TTC549 (cell line): Measurements from ENCODE around the gene SEMA3E.
A peak's percentile ranks its signal among the peaks of the same experiment; 100 is the strongest.

Source experiments
- FAIRE-seq: peaks from 2 replicates; lab custom pipeline; 2012; peaks lifted over from hg19 to GRCh38; lab: Jason Lieb, UNC

The SEMA3E gene

DNA sequence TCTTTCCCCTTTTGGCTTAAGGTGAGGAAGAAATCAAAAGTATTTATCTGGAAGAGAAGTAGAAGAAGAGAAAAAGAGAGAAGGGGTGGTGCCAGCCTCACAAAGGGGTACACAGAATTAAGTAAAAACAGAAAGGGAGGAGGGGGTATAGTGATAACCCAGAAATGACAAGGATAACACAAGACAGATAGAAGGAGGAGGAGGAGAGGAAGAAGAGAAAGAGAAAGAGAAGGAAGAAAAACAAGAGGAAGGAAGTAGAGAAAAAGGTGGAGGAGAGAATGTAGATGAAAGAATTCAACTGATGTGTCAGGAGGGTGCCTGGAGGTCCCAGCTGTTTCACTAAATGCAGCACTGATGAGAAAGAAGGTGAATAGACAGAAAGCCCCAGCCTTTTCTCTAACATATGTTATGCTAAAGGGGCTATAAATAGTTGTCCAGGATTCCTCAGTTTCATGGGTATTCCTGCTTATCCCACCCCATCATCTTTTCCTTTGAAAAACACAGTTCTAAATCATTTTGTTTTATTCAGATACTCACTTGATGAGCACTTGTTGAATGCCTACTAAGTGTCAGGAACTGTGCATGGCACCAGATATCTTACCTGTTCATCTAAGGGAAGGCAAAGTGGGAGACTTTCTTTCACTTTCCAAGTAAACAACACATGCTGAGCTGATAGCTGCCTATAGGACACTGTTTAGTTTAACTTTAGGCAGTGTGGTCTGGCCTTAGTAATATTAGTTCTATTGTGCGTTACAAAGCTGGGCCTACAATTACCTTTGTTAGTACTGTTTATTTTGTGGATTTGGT, 8.0 kb downstream of the SEMA3E start:
- no peak for FAIRE-seq

DNA sequence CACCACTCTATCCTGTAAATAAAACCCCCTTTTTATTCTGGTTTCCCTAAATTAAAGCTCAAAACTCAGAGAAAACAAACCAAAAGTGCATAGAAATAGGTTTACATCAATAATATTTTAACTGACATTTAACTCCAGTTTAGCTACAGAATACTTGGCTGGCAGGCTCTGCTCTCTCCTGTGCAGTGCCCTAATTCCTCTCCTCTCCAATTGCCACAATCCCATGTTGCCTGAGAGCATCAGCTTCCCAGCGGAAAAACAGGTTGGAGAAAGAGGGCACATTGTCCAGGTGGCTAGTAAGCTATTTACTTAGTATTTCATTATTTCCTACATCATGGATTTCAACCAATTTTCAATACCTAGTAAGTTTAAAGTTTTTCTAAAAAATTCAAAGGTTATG, 8.7 kb downstream of the SEMA3E start:
- no peak for FAIRE-seq

DNA sequence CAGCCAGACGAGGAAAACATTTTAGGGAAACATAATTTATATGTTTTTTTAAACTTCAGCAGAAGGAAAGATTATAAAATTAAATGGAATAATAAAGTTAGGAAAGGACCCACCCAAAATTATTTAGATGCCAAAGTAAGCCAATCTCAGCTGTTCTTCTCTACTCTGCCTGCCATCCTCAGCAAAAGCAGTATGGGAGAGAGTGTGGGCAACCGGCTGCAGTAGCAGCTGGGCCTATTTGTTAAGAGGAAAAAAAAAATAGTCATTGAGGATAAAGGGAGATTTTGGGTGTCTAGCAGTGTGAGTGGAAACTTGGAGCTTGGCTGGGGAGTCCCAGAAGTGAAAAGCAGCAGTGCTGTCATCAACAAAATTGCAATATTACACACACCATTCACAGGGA, 15.4 kb downstream of the SEMA3E start:
- no peak for FAIRE-seq

DNA sequence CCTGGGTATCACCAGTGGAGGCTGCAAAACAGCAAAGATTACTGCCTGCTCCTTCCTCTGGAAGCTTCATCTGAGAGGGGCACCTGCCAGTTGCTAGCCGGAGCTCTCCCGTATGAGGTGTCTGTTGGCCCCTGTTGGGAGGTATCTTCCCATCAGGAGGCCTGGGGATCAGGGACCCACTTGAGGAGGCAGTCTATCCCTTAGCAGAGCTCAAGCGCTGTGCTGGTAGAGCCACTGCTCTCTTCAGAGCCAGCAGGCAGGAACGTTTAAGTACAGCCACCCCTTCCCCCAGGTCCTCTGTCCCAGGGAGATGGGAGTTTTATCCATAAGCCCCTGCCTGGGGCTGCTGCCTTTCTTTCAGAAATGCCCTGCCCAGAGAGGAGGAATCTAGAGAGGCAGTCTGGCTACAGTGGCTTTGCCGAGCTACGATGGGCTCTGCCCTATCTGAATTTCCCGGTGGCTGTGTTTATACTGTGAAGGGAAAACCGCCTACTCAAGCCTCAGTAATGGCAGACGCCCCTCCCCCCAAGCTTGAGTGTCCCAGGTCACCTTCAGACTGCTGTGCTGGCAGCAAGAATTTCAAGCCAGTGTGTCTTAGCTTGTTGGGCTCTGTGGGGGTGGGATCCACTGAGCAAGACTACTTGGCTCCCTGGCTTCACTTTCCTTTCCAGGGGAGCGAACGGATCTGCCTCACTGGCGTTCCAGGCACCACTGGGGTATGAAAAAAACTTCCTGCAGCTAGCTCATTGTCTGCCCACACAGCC, 19.6 kb downstream of the SEMA3E start:
- no peak for FAIRE-seq

DNA sequence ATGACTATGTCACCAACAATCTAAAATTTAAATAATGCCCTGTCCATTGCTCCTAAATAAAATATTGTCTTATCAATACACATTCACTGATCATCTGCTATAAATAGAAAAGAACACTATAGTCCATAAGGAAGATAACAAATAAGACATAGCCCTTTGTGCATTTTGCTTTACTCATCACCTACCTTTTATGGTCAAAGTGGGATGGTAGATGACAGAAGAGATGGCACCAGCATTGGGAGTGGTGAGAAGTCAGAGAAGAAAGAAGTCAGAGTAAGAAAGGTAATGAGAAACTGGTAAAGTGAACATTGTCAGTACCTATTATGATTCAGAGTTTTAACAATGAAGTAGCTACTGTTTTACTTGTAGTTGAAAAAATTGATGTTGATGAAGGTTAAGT, 31.1 kb downstream of the SEMA3E start:
- FAIRE-seq: no peak

DNA sequence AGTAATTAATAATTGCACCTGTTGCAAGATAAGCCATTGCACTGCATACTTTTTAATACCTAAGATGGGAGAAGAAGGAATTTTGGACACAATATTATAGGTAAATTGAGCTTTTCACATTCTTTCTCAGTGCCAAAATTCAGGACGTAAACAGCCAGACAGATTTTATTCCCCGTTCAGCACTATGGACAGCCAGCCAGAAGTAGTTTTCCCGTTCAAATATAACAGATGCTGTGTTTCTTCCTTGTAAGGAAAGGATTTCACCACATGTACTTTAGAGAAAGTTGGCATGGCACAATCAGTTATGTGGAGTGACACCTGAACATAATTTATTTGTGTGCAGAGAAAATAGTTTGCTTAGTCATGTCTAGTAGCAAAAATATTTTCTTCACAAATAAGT, 34.8 kb downstream of the SEMA3E start:
- no peak for FAIRE-seq

DNA sequence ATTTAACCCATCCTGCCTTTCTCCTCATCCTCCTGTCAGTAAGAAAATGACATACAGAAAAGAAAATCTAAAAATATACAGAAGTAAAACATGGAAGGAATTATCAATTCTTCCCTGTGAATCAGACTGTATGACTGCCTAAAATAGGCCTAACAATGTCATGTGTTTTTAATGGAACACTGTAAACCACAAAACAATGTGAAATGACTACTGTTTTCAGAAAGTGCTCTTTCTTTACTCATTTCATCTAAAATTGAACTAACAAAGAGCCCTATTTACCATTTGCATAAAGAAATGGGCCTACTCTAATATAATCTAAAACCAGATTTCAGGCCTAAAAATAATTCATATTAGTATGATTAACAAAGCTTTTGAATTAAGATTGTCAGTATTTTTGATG, 35.7 kb downstream of the SEMA3E start:
- FAIRE-seq: no peak

DNA sequence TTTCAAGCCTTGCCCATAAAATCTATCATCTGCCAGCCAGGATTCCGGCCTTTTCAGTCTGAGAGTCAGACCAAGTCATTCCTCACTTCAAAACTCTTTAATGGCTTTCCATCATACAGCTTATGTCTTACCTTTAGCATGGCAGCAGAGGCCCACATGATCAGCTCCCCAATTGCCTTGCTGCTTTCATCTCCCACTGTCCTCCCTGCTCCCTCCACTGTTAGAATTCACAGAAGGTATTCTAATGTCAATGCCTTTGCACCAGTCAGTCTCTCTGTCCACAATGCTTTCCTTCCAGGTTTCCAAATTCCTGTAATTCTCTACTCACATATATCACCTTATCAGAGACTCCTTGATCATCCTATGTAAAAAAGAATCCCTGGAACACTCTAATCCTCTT, 37.2 kb downstream of the SEMA3E start:
- no peak for FAIRE-seq

DNA sequence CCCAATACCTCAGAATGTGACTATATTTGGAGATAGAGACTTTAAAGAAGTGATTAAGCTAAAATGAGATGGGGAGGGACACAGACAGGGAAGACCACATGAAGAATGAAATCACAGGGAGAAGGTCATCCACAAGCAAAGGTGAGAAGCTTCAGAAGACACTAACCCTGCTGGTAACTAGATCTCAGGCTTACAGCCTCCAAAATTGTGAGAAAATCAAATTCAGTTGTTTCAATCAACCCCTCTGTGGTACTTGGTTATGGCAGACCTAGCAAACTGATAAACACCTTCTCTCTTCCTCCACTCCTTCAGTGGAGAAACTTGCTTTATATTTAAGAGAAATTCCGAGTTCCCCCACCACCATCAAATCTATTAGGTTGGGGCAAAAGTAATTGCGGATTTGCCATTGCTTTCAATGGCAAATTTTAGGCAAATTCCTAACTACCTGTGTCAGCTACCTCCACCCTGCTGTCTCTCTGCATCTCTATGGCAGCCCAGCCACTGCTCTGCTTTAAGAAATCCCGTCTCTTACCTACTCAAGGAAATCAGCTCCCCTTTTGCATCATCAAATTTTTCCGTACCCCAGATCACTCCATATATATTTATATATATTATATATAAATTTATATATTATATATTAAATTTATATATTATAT, 38.2 kb downstream of the SEMA3E start:
- FAIRE-seq: no peak

DNA sequence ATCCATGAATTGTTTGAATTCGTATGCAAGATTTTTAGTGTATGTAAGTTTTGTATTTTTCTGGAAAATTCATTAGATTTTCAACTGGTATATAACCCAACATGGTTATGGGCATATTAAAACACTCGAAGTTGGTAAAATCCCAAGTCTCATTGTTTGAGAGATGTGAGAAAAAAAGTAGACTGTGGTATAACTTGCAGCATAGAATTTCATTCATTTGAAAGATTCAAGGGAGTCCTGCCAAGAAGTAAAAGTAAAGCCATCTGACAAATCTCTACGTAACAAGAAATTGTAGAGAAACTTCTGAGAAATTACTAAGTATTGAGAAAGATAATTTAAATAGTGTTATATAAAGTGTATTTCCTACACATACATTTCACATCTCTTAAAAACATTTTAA, 40.2 kb downstream of the SEMA3E start:
- no peak for FAIRE-seq

DNA sequence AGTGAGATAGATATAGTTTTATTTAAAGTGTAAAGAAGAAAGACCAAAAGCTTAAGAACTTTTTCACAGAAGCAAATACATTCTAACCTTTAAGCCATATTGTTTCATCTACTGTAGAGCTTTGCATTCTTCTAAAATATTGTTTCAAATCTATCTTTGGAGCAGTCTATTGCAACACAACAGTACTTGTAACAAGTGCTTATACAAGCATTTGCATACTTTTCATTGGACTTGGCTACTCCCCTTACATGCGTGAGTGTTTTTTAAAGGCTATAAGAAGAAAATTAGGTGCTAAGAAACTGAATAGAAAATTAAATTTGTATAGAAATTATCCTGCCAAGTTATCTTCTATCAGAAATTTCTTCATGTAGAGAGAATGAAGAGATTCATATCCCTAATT, 45.3 kb downstream of the SEMA3E start:
- no peak for FAIRE-seq

DNA sequence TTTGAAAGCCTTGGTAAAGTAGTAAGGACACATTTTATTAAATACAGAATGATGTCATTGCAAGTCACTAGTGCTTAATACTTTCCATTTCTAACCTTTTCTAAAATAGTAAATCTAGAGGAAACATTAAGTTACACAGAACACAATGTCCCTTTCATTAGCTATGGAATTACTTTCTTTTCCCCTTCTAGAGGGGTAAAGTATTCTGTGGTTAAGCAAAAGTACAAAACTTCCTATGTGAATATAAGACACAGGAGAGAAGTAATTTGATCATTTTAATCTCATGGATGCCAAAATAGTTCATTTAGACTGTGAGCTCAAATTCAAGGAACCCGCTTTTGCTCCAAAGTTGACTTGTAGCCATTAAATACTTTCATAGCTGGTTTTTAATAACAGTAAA, 49.8 kb downstream of the SEMA3E start:
- no peak for FAIRE-seq

DNA sequence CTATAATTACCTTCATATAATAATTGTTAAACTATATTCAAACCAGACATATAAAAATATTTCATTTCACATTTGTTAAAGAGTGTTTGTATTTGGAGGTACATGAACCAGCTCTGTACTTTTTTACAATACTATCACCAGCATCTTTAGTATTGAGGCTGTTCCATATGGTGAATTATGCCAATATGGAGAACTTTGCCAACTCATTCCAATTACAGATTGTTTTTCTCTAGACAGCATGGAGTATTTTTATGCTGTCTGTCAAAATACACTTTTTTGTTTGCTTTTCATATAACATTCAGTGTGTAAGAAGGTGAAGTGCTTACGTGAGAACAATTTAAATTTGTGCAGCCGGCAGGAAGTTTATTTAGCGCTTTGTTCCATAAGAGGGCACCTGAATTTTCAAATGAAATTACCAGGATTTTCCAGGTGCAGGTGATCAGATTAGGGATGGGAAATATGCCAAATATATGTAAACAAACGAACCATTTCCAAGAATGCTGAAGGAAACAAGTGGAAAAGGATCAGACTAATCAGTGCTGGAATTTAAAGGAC, 54.9 kb downstream of the SEMA3E start:
- no peak for FAIRE-seq

DNA sequence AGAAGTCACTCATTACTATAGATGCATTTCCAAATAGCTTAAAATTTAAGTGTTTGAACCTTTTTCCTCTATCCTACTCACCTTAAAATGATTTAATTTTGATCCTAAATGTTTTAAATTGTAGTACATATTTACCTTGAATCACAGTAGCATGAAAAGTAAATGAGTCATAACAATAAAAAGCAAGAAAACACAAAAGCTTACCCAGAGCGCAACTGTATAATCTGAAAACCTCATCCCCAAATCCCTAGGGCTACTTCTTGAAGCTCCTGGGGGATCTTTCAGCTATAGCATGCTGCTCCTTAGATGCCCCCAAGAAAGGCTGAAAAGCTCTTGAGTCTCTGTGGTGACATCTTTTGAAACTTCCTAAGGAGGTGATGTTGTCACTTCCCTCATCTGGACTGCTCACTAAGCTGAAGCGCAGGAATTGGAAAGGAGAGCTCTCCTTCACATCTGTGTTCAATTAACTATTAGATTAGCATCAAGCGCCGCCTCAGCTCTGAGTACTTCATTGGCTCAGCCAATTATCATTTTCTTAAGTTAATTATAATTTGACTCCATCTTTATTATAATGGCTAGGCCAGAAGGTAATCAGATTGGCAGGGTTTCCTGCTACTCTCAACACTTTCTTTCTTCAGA, 60.2 kb downstream of the SEMA3E start:
- FAIRE-seq: no peak

DNA sequence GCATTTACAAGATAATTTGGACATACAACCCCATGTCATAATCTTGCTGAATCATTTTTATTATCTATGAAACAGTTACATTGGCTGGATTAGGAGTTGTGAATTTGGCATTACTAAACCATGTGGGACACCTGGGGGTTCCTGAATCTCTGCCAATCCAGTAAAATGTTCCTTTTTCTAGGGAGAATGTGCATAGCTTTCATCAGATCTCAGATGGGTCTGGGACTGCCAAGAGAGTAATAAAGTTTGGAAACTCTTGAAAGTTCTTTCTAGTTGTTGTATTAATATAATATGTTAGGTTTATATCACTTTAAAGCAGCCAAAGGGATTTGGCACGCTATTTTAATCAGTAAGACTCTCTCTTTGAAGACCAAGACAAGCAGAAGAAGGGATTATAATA, 62.7 kb downstream of the SEMA3E start:
- no peak for FAIRE-seq

DNA sequence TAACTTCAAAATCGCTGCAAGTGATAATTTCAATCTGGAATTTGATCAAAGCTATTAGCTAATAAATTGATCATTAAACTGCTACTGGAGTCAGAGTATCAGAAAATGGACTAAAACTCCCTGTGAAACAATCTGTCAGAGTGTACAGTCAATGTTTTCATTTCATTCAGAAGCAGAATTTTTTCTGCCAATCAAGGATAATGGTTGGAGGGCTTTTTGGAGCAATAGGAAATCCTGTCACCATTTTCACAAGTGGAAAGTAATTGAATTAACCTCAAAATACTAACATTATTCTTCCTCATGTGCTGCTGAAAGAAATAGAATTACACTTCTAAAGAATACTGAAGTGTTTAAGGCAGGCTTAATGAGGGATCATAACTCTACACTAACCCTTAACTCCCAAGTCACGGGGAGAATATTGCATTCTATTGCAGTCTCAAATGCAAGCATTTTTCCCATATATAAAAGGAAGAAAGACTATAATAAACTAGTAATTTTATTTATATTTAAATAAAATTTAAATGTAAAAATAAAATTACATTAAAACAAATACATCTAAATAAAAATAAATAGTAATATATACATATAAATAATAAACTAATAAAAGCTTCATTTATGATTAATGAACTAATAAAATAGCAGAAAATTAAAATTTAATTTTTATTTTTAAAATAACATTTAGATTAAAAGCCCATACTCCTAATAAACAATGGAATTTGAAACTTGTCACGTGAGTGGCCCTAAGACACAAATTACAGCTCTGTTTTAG, 67.1 kb downstream of the SEMA3E start:
- peak; percentile 86 for FAIRE-seq

DNA sequence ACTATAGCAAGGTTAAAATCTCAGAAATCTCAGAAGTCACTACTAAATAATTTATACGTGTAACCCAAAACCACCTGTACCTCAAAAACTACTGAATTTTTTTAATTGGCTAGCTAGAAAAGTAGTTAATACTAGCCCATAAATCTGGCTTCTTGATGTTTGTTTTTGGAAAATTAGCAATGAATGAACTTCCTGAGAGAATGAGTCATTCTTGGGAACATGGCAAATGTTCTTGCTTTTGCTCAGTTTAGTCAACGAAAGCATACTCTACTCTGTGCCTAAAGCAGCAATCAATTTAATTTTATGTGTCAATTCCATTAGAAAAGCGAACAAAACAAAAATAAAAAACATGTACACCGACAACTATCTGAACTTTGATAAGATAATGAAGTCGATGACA, 69.2 kb downstream of the SEMA3E start:
- FAIRE-seq: no peak

DNA sequence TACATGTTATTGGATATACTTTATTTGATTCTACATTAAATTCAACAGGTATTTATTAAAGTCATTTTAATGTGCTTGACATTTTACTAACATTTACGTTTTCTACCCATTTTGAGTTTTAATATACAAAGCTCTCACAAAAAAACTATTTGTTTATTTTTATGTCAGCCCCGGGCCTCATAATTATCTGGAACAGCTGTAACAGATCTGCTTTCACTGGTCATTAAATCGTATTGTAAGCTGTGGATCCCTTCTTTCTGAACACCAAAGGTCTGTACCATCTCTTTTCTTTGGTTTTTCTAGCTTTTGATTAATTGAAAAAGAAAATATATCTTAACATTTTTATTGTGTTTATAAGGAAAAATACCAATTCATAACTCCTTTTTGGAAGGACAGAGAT, 73.5 kb downstream of the SEMA3E start:
- no peak for FAIRE-seq

DNA sequence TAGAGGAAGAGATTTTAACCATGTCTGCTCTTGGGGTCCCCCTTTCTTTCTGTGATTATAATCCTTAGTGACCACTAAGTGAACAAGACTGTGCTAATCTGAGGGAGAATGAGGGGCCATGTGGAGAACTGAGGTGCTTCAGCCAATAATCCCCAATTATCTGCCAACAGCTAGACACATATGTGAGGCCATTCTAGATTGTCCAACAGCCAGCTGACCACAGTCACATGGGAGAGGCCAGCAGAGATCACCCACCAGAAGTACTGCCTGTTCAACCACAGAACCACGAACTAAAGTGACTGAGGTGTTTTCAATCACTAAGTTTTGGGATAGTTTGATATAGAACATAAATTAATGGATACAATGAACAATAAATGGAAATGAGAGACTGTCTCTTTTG, 74.3 kb downstream of the SEMA3E start:
- FAIRE-seq: no peak

DNA sequence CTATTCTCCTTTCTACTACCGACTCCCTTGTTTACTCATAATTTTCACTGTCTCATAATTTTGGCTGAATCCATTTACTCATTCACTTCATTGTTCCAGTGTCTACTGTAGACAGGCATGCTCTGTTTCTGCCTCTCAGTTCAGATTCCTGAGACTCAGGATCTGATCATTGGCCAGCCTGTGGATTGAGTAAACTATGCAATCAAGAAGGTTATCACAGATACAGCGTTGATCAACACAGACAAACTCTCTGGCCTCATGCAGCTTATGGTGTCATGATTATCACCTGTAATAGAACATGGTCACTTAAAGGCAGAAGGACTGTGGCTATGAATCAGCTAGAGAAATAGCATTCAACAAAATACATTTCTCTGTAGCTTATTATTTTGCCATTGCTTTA, 86.0 kb downstream of the SEMA3E start:
- no peak for FAIRE-seq

DNA sequence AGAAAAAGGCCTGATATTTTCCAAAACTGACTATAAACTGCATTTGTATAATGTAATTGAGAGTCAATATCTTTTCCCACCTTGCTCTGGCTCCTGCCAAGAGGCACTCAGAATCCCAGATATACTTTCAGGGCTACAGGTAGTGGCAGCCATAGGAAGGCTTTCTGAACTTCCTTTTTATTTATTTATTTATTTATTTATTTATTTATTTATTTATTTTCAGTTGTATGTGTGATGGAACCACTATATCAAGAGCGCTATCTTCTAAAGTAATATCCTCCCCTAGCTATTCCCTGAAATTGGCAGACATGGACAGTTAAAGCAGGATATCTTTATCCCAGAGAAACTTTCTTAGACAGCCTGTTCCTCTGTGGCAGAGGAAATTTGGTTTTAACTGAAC, 86.7 kb downstream of the SEMA3E start:
- no peak for FAIRE-seq

DNA sequence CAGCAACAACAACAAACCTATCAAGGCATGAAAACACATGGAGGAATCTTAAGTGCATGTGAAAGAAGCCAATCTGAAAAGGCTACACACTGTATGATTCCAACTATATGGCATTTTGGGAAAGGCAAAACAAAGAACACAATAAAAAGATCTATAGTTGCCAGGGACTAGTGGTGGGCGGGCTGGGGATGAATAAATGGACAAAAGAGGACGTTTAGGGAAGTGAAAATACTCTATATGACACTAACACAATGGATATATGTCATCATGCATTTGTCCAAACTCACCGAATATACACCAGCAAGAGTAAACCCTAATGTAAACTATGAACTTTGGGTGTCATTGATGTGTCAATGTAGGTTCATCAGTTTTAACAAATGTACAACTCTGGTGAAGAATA, 89.1 kb downstream of the SEMA3E start:
- no peak for FAIRE-seq
